K562 (cell line): ENCODE data around the gene TNK2. TPM values are rescaled to one million over a fixed set of nuclear protein-coding genes. Genes with fewer than 3 reads are reported as not detected.

Experiments
- ATAC-seq: fragments of 200-7000 bp; cut with Tn5 transposase; 3 replicates; pipeline ENCODE4 v1.9.1; 2020; ENCODE audit warnings: moderate library complexity
- BruUV-seq: library from RNA; stranded (reverse); fragments of 400-500 nt; replicated peaks from 2 replicates; lab custom pipeline; 2021; lab: Mats Ljungman, UMichigan
- CTCF ChIA-PET: fragments of 300-600 bp; formaldehyde crosslinking; extraction: SDS; loops from one replicate; lab custom pipeline; 2021; ENCODE audit warnings: low intra/inter-chr PET ratio; lab: Yijun Ruan, JAX
- POLR2A ChIA-PET: fragments of 300-600, 350-650 bp; sonication (Branson Sonifier 250); formaldehyde crosslinking; extraction: SDS; loops from one replicate; lab custom pipeline; 2021; ENCODE audit warnings: antibody characterized with exemption, inconsistent platforms; lab: Yijun Ruan, JAX
- DNase-seq, 4 experiments: peaks; one replicate each; pipeline versions ENCODE4 v3.0.0 to v3.0.0-alpha.2; 2011 to 2018; ENCODE audit warnings: low spot score in 3 of 4, mixed read lengths in 3 of 4; ENCODE audit errors: extremely low read depth in 1 of 4
- FAIRE-seq: peaks from 2 replicates; lab custom pipeline; 2011; peaks lifted over from hg19 to GRCh38; lab: Jason Lieb, UNC
- H2AFZ ChIP-seq: 2 replicates; pipeline ENCODE4 v1.6.0; 2011; ENCODE audit warnings: low read depth, low read length, control low read depth, inconsistent platforms
- H3K27ac ChIP-seq: fragments of 200-600 bp; 3 replicates; pipeline ENCODE4 v1.8.0; 2011; ENCODE audit warnings: low read depth, mild to moderate bottlenecking, control low read depth, inconsistent platforms, low read length, moderate library complexity, mixed read lengths; ENCODE audit errors: extremely low read depth
- H3K27me3 ChIP-seq, 2 experiments: fragments of 300-600 bp in 1 of 2; 2 replicates in 1 of 2; 3 replicates in 1 of 2; pipeline versions ENCODE4 v1.6.0 to v1.8.0; 2011; ENCODE audit warnings: inconsistent platforms in 2 of 2, low read length in 2 of 2, mild to moderate bottlenecking in 1 of 2, mixed read lengths in 1 of 2, moderate library complexity in 1 of 2; ENCODE audit not compliant: control insufficient read depth in 2 of 2, insufficient read depth in 2 of 2
- H3K36me3 ChIP-seq: fragments of 300-600 bp; 3 replicates; pipeline ENCODE4 v1.8.0; 2011; ENCODE audit warnings: mild to moderate bottlenecking, low read length, inconsistent platforms; ENCODE audit not compliant: control insufficient read depth, insufficient read depth
- H3K4me1 ChIP-seq, 2 experiments: fragments of 200-600 bp in 1 of 2; replicated peaks in 1 of 2; 2 replicates in 1 of 2; 3 replicates in 1 of 2; pipeline versions ENCODE4 v1.5.1 to v1.8.0; 2011; ENCODE audit warnings: inconsistent platforms in 2 of 2, low read length in 2 of 2, mild to moderate bottlenecking in 1 of 2, mixed read lengths in 1 of 2, moderate library complexity in 1 of 2; ENCODE audit not compliant: control insufficient read depth in 2 of 2, insufficient read depth in 2 of 2
- H3K4me2 ChIP-seq: 2 replicates; pipeline ENCODE4 v1.6.1; 2011; ENCODE audit warnings: low read length, control low read depth, inconsistent platforms, mixed read lengths; ENCODE audit not compliant: insufficient read depth
- H3K4me3 ChIP-seq: fragments of 200-600 bp; sonication (generic), shearing (Covaris generic); 2 replicates; pipeline ENCODE4 v1.5.1; 2016; ENCODE audit warnings: control low read depth, inconsistent platforms
- H3K79me2 ChIP-seq: fragments of 200-600 bp; 3 replicates; pipeline ENCODE4 v1.8.0; 2011; ENCODE audit warnings: low read length, inconsistent platforms; ENCODE audit not compliant: control insufficient read depth, insufficient read depth
- H3K9ac ChIP-seq, 2 experiments: 2 replicates each; pipeline versions ENCODE4 v1.6.0 to v1.6.1; 2011; ENCODE audit warnings: low read depth in 2 of 2, low read length in 2 of 2, control low read depth in 1 of 2, inconsistent platforms in 1 of 2, mild to moderate bottlenecking in 1 of 2, mixed read lengths in 1 of 2; ENCODE audit not compliant: insufficient read depth in 1 of 2
- H3K9me1 ChIP-seq: one replicate; pipeline ENCODE4 v1.6.0; 2011; ENCODE audit warnings: inconsistent platforms, mild to moderate bottlenecking, low read length, moderate library complexity; ENCODE audit not compliant: control insufficient read depth, insufficient read depth
- H3K9me3 ChIP-seq: replicated peaks from 2 replicates; pipeline ENCODE4 v1.5.1; 2011; ENCODE audit warnings: low read depth, low read length, inconsistent platforms; ENCODE audit not compliant: control insufficient read depth, insufficient read depth
- H4K20me1 ChIP-seq: replicated peaks from 2 replicates; pipeline ENCODE4 v1.6.1; 2011; ENCODE audit warnings: low read length, inconsistent platforms, mixed read lengths; ENCODE audit not compliant: control insufficient read depth, insufficient read depth
- HNRNPL ChIP-seq: fragments of 200-400 bp; formaldehyde crosslinking; IDR thresholded peaks from 2 replicates; pipeline ENCODE4 v1.6.1; 2017; ENCODE audit warnings: low read depth, mild to moderate bottlenecking, low read length
- RBM17 ChIP-seq: fragments of 200-400 bp; formaldehyde crosslinking; IDR thresholded peaks from 2 replicates; pipeline ENCODE4 v1.6.1; 2017; ENCODE audit warnings: low read depth, mild to moderate bottlenecking, low read length, borderline replicate concordance
- ZNF384 ChIP-seq: IDR thresholded peaks from 2 replicates; pipeline ENCODE4 v1.6.1; 2012; ENCODE audit warnings: low read depth, low read length, improper control_type of control experiment
- WGBS: fragments of 100-300 bp; shearing (Covaris generic); methylation state at CpG from one replicate; pipeline ENCODE4 v1.1.6; 2016; ENCODE audit warnings: low coverage, mixed read lengths; ENCODE audit not compliant: insufficient coverage; ENCODE audit errors: missing lambda C conversion rate; 5-methylcytosine and 5-hydroxymethylcytosine counted together
- in situ Hi-C: fragments of 300-500 bp; cut with MboI; formaldehyde crosslinking; loops from 4 replicates; pipeline ENCODE4 v1.15.0; 2018; ENCODE audit warnings: inconsistent platforms, mixed read lengths
- intact Hi-C: fragments of 100-400 bp; cut with micrococcal nuclease; formaldehyde crosslinking; loops from 2 replicates; pipeline ENCODE4 v1.14.2; 2022
- polyA plus RNA-seq, 8 experiments: library from polyadenylated mRNA; depleted of rRNA in 4 of 8; stranded (reverse) in 5 of 8; unstranded in 3 of 8; fragments of >200 nt; fragmentation: Nextera tagmentation in 2 of 8; fragmentation: Illumina TruSeq in 1 of 8; extraction: Ambion mirVana in 2 of 8; extraction: Trizol in 1 of 8; gene quantifications; 2 replicates each; pipeline versions ENCODE4 v1.2.1 to v1.2.3, GENCODE V29; 2011 to 2014; ENCODE audit warnings: inconsistent platforms in 1 of 8, missing spikeins in 1 of 8
- total RNA-seq, 7 experiments: library from RNA; depleted of rRNA in 6 of 7; stranded (reverse); fragments of >200 nt in 6 of 7; fragmentation: Illumina TruSeq in 2 of 7; extraction: Trizol in 2 of 7; gene quantifications; 2 replicates each; pipeline versions ENCODE4 v1.2.1 to v1.2.3, GENCODE V29; 2011 to 2021; ENCODE audit warnings: low replicate concordance in 1 of 7
- TF ChIP-seq, protein P1 (sequence below), 2 experiments: fragments of 450-650 bp; IDR thresholded peaks; 2 replicates each; pipeline ENCODE4 v1.6.1; 2016

TNK2 gene
- total and polyA plus RNA-seq, 9 of the 15 experiments (the other 6 are each of a cell fraction or from before 2014, with no cell fraction given) = 0.03 to 33.8 (median 6.5) TPM

DNA sequence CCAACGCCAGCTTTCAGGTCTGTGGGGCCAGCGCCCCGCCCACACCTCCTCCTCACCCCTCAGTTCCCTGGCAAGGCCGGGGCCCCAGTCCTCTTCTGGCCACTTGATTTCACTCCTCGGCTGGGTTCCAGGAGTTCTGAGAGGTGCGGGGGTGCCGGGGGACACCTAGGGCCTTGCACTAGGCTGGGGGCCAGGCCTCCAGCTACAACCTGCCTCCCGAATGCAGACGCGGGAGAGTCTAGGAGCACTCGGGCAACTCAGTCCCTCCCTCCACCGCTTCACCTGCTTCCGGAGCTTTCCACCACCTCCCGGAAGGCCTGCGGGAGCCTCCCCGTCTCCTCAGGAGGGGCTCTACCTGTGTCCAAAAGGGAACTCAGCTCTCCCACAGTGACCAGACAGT is 35.6 kb downstream of the TNK2 start:
- DNase-seq (no peak), ATAC-seq (no peak), FAIRE-seq (no peak)
- H3K79me2 ChIP-seq = no peaks in the 10 kb centered on the region; the same call in 2 of the 3 replicates
- POLR2A ChIA-PET = interaction anchor here (0.6 kb wide), 1 partner anchor 143 kb away, joined by 3 read pairs; no protein-coding TSS in a partner anchor
- WGBS = 95% methylated on average over 11 of the region's 16 CpGs
- no peak overlapping the region for H3K4me3 ChIP-seq
- no peaks in the 10 kb centered on the region for H3K9me3 ChIP-seq
- H4K20me1 ChIP-seq = no peaks in the 10 kb centered on the region
- no peak overlapping the region for H2AFZ ChIP-seq
- TF ChIP-seq HNRNPL (no peak), RBM17 (no peak), ZNF384 (no peak)
- TF ChIP-seq, protein P1, sequence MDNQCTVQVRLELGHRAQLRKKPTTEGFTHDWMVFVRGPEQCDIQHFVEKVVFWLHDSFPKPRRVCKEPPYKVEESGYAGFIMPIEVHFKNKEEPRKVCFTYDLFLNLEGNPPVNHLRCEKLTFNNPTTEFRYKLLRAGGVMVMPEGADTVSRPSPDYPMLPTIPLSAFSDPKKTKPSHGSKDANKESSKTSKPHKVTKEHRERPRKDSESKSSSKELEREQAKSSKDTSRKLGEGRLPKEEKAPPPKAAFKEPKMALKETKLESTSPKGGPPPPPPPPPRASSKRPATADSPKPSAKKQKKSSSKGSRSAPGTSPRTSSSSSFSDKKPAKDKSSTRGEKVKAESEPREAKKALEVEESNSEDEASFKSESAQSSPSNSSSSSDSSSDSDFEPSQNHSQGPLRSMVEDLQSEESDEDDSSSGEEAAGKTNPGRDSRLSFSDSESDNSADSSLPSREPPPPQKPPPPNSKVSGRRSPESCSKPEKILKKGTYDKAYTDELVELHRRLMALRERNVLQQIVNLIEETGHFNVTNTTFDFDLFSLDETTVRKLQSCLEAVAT (IDR thresholded peaks at IDR 0.05) = no peak
- no peaks in the 10 kb centered on the region for H3K27me3 ChIP-seq
- H3K4me2 ChIP-seq = no peak overlapping the region
- BruUV-seq = no TSS peak
- no peak overlapping the region; a peak in 1 of 4 replicates for H3K9ac ChIP-seq
- H3K4me1 ChIP-seq = peaks cover 11 to 61% of the 10 kb centered on the region in 2 experiments
- in situ Hi-C loops (no loop called here), intact Hi-C loops (no loop called here)
- CTCF ChIA-PET = no interaction called here
- H3K9me1 ChIP-seq = no peaks in the 10 kb centered on the region
- no peak overlapping the region for H3K27ac ChIP-seq
- H3K36me3 ChIP-seq = peaks cover 8% of the 10 kb centered on the region; the same call in 1 of the 3 replicates
